Measurements from ENCODE around the gene GIMAP7. TPM values are rescaled to one million over a fixed set of nuclear protein-coding genes. Genes with fewer than 3 reads are reported as not detected.

GIMAP7 gene
- total RNA-seq, 1 donor from 2014 or later = 27.3 TPM

- DNase-seq (ENCODE audit: low spot score) = no peak
Measured at GRCh38 chr7:150569245-150569955, 54.7 kb downstream of the GIMAP7 start.

Other genes with a start within 250 kb of the GIMAP7 start
- gene LRRC61, start 191.5 kb upstream of the GIMAP7 start, total RNA-seq = 3.9 TPM
- 2.6 TPM for gene ACTR3C, start 191.3 kb upstream of the GIMAP7 start, total RNA-seq
- 210 TPM for gene RARRES2, start 173.2 kb upstream of the GIMAP7 start, total RNA-seq
- gene REPIN1, start 146.1 kb upstream of the GIMAP7 start, total RNA-seq = 82.1 TPM
- 1.6 TPM for gene ZNF775, start 135.5 kb upstream of the GIMAP7 start, total RNA-seq
- 22.0 TPM for gene GIMAP8, start 64.2 kb upstream of the GIMAP7 start, total RNA-seq
- 49.4 TPM for gene GIMAP4, start 52.5 kb downstream of the GIMAP7 start, total RNA-seq
- 46.6 TPM for gene GIMAP6, start 117.5 kb downstream of the GIMAP7 start, total RNA-seq
- gene GIMAP2, start 170.8 kb downstream of the GIMAP7 start, total RNA-seq = 12.5 TPM
- 4.4 TPM for gene GIMAP1, start 201.7 kb downstream of the GIMAP7 start, total RNA-seq
- 26.6 TPM for gene GIMAP5, start 222.5 kb downstream of the GIMAP7 start, total RNA-seq